ENCODE data around the gene SLITRK3.

Gene SLITRK3, protein sequence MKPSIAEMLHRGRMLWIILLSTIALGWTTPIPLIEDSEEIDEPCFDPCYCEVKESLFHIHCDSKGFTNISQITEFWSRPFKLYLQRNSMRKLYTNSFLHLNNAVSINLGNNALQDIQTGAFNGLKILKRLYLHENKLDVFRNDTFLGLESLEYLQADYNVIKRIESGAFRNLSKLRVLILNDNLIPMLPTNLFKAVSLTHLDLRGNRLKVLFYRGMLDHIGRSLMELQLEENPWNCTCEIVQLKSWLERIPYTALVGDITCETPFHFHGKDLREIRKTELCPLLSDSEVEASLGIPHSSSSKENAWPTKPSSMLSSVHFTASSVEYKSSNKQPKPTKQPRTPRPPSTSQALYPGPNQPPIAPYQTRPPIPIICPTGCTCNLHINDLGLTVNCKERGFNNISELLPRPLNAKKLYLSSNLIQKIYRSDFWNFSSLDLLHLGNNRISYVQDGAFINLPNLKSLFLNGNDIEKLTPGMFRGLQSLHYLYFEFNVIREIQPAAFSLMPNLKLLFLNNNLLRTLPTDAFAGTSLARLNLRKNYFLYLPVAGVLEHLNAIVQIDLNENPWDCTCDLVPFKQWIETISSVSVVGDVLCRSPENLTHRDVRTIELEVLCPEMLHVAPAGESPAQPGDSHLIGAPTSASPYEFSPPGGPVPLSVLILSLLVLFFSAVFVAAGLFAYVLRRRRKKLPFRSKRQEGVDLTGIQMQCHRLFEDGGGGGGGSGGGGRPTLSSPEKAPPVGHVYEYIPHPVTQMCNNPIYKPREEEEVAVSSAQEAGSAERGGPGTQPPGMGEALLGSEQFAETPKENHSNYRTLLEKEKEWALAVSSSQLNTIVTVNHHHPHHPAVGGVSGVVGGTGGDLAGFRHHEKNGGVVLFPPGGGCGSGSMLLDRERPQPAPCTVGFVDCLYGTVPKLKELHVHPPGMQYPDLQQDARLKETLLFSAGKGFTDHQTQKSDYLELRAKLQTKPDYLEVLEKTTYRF
- total RNA-seq = 0 to 0.31 reads per million in 2 donors

DNA sequence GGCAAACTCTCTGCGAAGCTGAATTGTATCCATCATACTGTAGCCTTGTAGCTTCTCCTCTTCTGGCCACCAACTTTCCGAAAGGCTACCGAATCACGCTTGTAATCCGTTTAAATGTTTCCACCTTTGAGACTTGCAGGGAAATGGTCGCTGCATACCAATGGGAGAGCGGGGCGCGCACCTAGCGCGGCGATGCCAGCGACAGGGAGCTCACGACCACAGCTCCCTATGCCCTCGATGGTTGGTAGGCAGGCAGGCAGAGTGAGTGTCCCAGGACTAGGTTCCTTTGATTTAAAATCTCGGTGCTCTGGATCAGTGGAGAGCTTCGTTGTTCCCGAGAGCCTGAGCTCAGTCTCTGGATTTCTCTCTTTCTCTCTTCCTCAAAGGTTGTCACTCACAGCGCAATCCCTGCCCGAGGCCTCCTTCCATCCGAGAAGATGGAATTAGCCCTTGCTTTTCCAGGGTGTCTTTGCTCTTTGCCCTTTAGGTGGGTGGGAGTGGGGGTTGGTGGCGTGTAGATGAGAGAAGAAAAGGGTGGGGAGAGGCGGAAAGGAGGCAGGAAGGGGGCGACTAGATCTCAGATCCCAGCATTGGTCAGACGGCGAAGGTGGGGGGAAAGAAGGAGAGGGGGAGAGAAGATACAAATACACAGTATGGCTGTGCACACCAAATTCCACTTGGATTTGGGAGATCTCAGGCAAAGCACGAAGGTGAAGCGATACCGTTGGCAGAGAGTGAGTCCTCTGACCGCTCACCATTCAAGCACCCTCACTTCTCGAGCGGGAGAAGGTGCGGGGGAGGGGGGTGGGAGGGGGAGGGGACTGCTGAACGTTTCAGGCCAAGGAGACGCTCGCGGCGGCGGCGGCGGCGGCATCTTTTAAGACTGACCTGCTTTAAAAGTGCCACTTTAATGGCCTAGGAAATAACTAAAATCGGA is at the start of gene SLITRK3:
Gene SLITRK3 (minus strand): TSS at position 745 of the 937 bp plus-strand sequence. CDS start 5,554 bp downstream, outside the sequence.
- no peak for DNase-seq

DNA sequence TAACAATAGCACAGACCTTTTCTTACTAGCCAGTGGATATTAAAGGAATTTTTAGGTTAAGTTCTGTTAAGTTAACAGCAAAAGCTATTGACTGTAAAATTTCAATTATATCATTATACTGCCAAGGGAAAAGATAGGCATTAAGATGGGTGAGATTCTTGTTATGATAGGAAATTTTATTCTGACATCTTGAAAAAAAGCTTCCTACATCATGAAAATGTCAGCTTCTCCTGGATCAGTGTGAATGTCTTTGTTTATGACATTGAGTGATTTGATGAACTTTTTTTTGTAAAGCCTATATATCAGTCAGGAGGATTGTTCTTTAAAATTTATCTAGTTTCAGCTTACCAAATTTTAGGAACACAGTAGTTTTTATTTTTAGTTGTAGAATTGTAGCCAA is 47.4 kb upstream of the SLITRK3 start:
- DNase-seq = no peak

DNA sequence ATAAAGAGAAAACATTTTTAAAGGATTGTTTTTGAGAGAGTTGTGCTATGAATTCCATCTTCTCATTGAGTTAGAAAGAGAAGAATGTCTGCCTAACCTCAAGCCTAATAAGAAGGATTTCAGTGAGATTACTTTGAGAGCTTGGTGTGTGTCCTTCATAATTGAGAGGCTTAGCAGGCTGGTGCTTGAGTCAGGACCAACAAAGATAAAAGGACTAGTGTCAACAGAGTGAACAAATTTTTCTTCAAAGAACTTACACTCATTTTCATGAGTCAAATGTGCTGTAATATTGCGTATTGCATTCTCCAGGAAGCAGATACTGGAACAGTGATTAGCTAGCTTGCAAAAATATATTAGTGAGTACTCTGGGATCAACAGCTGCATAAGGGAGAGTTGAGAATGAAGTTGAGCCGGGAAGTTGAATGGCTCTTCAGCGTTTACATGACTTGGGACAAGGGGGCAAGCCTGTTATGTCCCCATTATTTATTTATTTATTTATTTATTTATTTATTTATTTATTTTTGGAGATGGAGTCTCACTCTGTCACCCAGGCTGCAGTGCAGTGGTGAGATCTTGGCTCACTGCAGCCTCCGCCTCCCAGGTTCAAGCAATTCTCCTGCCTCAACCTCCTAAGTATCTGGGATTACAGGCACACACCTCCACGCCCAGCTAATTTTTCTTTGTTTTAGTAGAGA is 37.5 kb upstream of the SLITRK3 start:
- no peak for DNase-seq

DNA sequence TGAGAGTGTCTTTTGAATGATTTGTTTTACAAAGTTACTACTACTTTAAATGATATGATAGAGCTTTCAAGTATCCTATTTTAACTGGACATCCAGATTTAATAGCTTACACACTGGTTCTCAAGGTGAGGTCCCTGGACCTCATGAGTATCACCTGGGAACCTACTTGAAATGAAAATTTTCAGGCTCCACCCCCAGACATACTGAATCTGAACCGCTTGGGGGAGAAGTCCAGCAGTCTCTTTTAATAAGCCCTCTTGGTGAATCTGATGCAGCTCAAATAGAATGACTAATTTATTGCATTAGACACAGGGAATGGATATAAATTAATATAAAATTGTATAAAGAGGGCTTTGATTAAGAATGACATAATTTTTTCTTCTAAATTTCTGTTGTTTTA is 29.4 kb upstream of the SLITRK3 start:
- no peak for DNase-seq

DNA sequence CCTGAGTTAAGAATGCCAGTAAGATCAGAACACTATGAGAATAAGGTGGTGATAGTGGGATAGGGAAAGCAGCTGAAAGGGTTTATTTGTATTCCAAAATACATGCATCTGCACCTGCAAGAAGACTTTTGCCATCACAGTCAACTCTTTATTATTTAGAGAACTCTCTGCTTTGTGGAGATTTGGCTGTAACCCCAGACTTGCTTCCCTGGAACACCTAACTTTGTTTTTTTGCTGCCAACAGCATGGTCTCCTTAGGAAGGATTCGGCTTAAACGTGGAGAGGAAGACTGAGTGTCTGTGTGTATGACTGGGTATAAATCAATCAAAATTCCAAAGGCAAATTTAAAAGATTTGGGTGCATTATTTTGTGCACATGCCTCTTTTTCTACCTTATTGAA is 21.6 kb upstream of the SLITRK3 start:
- DNase-seq = no peak

DNA sequence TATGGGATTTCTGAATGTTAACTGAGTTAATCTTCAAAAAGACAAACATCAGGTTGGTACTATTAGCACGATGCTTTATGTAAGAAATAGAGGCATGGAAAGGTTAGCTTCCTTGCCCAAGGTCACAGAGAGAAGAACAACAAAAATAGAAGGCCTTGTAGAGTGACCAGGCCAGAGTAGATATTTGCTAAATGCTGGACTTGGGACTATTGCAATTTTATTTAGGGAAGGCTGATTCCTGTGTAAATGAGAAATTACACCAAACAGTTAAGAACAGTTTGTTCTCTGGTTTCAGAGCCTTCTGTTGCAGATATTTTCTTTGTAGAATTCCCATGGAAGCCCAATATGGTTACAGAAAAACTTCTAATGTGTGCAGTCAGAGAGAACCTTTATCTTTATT is 16.4 kb upstream of the SLITRK3 start:
- no peak for DNase-seq

DNA sequence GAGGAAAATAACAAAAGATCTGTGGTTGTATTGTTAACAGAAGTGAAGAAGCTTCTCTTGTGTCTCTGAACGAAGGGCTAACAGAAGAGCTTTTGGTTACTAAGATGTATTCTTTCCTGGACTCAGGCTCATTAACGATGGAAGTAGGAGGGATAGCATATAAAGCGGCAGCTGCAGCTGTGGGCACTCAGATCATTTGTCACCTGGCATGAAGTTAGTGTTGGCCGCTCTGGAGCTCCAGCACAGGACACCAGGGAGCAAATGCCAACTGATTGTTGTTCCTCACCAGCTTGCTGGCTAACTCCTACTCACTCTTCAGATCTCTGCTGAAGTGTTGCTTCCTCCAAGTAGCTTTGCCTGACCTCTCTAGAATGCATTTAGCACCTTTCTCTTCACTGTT is 15.5 kb upstream of the SLITRK3 start:
- DNase-seq = no peak

DNA sequence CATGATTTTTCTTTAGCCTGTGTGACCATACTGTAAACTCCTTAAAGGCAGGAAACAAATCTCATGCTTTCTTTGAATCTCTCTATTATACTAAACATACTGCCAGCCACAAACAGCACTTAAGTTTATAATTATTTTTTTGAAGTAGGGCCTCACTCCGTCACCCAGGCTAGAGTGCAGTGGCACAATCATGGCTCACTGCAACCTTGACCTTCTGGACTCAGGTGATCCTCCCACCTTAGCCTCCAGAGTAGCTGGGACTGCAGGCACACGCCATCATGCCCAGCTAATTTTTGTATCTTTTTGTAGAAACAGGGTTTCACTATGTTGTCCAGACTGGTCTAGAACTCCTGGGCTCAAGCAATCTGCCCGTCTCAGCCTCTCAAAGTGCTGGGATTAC is 14.5 kb upstream of the SLITRK3 start:
- DNase-seq = no peak

DNA sequence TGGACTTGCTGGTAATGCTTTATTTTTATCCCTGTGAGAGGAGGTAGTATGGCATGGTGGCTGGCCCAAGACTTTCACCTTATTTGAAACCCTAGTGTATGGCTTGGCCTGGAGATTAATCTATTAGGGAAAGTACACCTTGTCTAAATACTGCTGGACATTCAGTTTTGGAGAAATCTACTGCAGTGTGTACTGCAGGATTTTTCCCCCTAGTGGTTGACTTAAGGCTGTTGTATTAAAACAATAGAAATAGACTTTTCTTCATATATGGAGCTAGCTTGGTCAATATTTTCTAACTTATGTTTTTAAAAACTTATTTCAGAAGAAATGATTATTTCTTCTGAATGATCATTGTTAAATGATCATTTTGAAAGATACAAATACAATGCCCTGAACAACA is 13.9 kb upstream of the SLITRK3 start:
- DNase-seq = no peak

DNA sequence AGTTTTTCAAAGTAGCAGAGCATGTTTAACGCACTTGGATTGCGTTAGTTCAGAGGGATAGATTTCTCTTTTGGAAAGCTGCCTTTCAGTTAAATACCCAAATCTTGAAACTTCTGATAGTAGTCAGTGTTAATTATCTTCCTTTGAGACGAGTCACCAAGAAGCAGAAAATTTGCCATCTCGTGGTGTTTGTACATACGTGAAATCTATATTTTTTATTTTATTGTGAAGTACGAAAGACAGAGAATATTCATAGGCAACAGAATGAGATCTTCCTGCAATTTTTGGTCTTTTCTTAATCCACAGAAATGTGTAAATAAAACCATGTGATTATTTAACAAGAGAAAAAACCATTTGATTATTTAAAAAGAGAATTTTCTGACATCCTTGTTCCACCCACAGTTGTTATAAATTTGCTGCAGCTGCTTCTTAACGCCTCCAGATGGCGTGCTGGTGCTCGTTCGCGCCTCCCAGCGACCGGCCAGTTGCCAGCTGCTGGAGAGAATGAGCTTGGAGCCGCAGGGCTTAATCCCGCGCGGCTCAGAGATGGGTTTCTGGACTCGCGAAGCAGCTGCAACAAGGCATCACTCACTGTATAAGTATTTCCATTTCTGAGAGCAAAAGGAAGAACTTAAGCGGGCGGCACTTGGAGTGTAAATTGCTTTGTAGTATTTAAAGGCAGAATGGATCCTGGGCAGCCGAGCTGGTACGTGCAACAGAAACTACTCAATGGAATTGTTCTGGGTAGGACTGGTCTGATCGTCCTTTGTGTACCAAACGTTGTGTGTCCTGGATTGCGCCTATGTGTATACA is 10.5 kb upstream of the SLITRK3 start:
- peak in 1 of 5 experiments; percentile 57 for DNase-seq

DNA sequence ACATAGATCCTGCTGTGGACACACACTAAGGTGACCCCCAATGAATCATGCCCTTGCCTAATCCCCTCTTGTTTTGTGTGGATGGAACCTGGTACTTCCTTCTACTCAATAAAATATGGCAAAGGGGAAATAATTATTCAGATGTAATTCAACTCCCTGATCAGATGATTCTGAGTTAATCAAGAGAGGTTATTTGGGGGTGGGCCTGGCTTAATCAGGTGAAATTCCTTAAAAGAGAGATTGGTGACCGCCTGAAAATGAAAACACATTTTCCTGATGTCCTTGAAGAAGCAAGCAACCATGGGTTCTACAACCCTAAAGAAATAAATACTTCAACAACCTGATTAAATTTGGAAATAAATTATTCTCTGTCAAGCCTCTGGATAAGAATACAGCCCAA is 8.3 kb upstream of the SLITRK3 start:
- DNase-seq = no peak

DNA sequence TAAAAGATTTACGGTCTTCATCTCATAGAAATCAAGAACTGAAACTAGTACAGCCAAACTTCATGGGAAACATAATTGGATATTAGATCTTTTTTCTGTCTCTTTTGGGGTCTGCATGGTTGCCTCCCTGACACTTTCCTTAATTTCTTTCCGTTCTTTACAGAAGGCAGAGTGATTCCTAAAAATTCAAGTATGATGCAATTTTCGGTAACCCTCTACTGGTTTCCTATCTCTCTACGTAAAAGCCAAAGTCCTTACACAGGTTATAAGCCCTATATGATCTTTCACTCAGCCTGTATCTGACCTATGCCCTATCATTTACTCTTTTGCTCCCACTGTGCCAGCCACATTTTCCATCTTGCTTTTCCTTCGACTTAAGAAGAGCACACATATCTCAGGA is 6.8 kb upstream of the SLITRK3 start:
- DNase-seq = no peak

DNA sequence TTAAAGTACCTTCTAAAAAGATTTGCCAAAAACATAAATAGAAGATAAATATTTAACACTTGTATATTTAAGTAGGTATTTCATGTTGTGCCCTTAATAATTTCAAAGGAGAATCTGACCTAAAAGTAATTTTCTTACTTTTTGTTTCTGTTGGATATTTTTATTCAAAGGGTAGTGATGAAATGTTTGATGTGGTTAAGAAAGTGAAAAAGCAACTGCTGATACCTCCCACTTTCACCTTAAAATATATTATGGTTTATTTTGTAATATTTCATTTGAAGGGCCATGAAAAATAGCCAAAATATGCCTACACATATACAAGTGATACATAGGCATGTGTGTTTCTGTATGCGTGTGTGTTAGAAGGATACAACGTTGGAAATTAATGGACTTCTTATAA is 5.8 kb upstream of the SLITRK3 start:
- DNase-seq = no peak

DNA sequence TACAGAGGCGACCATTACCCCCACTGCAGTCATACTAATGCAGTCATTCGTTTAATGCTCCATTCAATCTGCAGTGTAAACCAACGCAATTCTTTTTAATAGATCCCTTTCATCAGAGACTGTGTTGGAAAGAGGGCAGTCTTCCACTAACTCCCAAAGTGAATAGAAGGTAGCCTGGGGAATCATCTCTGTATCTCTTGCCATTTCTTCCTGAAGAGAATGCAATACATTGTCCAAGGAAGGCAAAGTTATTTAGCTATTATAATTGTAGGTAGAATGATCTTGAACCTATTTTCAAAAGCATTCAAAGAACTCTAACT is 1.3 kb upstream of the SLITRK3 start:
- DNase-seq = no peak

DNA sequence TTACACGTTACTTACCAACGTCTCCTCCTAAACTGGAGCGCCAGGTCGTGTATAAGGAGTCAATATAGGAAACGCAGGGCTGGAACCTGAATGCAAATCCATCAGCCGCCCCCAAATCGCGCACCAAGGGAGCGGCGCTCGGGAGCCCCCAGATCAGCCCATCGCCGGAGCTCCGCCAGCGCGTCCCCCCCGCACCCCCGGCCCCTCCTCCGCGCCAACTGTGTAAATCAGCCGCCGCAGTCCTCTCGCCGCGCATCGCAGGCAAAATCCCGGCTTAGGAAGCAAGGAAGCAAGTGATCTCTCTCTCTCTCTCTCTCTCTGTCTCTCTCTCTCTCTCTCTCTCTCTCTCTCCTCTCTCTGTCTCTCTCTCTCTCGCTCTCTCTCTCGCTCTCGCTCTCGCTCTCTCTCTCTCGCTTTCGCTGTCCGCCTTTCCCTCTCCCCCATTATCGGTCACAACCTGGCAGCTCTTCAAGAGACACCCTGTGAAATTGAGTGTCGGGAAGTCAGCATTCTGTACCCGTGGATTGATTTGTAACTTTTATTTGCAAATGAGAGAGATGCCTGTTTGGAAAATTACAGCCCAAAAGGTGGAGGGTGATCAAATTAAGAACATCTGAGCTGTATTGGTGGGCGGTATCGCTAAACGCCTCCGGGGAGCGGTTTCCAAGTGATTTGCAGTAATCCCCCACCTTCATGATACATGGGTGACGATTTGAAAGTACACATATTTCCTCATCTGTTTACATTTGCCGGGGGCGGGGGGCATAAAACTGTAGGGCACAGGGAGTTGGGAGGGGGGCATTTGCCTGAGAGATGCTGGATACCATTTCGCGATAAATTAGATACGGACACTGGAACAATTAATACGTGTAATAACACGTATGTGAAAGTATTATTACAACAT is 645 bp upstream of the SLITRK3 start:
- no peak for DNase-seq

DNA sequence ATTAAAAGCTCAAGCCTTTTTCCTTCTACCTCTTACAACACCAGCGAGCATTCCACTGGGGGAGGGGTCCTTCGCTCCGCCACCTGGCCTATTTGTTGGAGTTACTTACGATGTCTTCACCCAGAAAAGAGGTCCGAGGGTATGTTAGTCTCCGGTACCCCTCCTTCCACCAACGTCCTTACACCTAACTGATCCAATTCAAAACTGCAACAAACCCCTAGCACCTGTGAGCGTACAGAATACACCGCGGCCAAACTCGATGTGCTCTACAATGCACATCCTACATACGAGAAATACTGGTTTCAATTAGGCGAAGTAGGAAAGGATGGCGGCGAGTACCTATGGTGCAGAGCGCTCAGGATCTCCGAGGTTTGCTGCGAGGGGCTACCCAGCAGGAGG is 944 bp downstream of the SLITRK3 start:
- DNase-seq = no peak

DNA sequence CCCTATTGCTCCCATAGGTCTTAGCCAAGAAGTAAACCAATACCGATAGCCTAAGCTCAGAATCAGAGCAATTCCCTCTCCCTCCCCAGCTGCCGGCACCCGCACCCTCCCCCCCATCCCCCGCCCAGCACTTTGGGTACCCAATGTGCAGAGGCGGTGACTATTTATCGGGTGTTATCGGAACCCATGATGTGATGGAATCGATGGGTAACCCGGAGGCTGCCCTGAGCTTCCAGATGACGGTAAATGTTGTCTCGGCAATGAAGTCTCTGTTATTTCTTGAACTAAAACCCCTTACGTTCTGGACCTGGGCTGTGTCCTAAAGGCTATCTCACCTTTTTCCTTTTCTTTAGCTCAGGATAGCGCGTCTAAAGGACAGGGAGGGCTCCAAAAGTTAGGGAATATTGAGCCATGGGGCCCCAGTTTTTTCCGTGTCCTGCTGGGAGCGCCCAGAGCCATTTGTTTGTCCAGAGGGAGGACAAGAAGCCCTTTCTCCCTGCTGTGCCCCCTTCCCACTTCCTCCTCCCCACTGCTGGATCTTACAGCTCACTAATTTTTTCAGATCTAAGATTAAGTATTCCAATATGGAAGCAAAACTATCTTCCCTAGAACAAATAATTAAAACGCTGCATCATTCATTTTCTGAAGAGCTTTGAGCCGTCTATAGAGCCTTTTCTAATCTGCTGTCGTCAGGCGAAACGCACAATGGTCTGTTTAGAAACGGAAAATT is 1.5 kb downstream of the SLITRK3 start:
- DNase-seq = no peak

DNA sequence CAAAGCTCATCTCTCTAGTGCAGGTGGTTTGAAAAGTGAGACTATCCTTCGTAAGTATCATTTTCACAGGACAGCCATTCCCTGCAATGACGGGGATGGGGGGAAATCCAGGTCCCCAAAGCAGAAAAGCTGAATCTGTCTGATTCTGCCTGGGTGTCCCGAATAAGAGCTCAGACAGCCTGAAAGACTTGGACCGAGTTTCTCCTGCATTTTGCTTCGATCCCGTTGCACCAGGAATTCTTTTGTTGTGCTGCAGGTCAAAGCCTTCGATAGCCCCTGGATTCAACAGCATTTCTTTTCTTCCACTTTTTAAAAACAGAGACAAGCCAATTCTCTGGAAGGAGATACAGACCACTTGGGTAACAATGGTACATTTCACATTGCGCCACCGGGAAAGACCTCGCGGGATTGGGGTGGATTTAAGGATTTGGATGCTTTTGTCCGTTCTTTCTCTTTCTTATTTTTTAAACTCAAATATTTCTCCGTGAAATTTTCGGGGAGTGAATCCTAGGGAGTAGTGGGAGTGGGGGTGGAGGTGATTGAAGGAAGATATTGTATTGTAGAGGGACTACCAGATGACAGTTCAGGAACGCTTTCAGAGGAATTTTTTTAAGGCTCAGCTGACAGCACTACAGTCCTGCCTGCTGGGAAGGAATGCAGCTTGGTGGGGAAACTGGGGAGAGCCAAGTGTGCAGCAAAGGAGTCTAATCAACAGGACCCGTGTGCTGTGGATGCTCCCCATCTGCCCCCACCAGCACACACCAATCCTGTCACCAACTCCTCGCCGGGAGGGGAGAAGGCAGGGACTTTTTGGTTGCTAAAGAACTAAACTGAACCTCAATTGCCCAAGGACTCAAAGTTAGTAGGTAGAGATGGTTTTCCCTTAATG is 2.6 kb downstream of the SLITRK3 start:
- no peak for DNase-seq

Measured in T-helper 2 cell (primary cell).